ENCODE results near the gene RAB4B.

The RAB4B gene

DNA sequence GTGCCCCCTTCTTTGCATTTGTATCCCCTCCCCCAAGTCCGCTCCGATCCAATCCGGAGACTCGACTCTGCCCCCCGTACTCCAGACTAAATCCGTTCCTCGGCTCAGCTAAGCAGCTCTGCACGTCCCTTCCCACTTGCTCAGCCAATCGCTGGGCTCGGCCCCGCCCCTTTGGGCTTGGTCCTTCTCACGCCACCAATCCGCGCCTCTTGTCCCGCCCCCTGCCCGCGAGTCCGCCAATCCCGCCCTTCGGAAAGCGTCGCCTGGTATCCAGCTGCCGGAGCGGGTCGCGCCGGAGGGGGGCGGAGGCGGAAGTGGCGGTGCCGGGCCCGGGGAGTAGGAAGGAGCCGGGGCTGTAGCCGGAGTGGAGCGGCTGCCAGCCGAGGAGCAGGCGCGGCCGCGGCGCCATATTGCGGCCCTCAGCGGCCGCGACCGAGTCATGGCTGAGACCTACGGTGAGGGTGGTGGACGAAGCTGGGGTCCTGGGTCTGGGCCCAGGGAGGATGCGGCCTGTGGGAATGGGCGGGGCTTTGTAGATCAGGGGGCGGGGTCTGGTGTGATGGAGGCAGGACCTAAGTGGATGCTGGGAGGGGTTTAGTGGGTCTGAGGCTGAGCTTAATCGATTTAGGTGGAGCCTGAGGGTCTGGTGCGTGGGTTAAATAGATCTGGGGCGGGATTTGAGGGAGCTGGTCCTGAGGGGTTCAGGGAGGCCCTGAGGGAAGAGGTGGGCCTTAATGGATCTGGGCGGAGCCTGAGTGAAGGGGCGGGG is at the start of gene RAB4B (continued):
- peak; percentile 99 for TF ChIP-seq ZBTB17 (tag by site-specific recombination; IDR thresholded peaks at IDR 0.05)
- TF ChIP-seq, protein P1, sequence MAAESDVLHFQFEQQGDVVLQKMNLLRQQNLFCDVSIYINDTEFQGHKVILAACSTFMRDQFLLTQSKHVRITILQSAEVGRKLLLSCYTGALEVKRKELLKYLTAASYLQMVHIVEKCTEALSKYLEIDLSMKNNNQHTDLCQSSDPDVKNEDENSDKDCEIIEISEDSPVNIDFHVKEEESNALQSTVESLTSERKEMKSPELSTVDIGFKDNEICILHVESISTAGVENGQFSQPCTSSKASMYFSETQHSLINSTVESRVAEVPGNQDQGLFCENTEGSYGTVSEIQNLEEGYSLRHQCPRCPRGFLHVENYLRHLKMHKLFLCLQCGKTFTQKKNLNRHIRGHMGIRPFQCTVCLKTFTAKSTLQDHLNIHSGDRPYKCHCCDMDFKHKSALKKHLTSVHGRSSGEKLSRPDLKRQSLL (tag by site-specific recombination; IDR thresholded peaks at IDR 0.05), result peak; percentile 35; the same call in 1 of the 2 replicates
- no peak for TF ChIP-seq BCL11A (tag by site-specific recombination; IDR thresholded peaks at IDR 0.05; ENCODE audit: low read depth)
- TF ChIP-seq ZNF157 (tag by site-specific recombination; IDR thresholded peaks at IDR 0.05), result no peak
- TF ChIP-seq OSR2 (tag by site-specific recombination; IDR thresholded peaks at IDR 0.05), result 0 out of 2 replicates have a peak, but pooled peaks have one; percentile 21
- TF ChIP-seq, protein P2, sequence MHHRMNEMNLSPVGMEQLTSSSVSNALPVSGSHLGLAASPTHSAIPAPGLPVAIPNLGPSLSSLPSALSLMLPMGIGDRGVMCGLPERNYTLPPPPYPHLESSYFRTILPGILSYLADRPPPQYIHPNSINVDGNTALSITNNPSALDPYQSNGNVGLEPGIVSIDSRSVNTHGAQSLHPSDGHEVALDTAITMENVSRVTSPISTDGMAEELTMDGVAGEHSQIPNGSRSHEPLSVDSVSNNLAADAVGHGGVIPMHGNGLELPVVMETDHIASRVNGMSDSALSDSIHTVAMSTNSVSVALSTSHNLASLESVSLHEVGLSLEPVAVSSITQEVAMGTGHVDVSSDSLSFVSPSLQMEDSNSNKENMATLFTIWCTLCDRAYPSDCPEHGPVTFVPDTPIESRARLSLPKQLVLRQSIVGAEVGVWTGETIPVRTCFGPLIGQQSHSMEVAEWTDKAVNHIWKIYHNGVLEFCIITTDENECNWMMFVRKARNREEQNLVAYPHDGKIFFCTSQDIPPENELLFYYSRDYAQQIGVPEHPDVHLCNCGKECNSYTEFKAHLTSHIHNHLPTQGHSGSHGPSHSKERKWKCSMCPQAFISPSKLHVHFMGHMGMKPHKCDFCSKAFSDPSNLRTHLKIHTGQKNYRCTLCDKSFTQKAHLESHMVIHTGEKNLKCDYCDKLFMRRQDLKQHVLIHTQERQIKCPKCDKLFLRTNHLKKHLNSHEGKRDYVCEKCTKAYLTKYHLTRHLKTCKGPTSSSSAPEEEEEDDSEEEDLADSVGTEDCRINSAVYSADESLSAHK (tag by site-specific recombination; IDR thresholded peaks at IDR 0.05), result no peak
- TF ChIP-seq KLF8 (tag by site-specific recombination; IDR thresholded peaks at IDR 0.05), result peak; percentile 95; the same call in 1 of the 2 replicates
- TF ChIP-seq ZFP37 (tag by site-specific recombination; IDR thresholded peaks at IDR 0.05), result no peak
- TF ChIP-seq SP2 (tag by site-specific recombination; IDR thresholded peaks at IDR 0.05), result peak; percentile 100
- TF ChIP-seq, protein P3, sequence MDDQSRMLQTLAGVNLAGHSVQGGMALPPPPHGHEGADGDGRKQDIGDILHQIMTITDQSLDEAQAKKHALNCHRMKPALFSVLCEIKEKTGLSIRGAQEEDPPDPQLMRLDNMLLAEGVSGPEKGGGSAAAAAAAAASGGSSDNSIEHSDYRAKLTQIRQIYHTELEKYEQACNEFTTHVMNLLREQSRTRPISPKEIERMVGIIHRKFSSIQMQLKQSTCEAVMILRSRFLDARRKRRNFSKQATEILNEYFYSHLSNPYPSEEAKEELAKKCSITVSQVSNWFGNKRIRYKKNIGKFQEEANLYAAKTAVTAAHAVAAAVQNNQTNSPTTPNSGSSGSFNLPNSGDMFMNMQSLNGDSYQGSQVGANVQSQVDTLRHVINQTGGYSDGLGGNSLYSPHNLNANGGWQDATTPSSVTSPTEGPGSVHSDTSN (CRISPR knock-in tag; IDR thresholded peaks at IDR 0.05), result no peak; the same call in 1 of the 2 replicates
- TF ChIP-seq ZNF529 (tag by site-specific recombination; IDR thresholded peaks at IDR 0.05; ENCODE audit: insufficient replicate concordance), result no peak
- no peak for TF ChIP-seq HOXD13 (CRISPR knock-in tag; IDR thresholded peaks at IDR 0.05; ENCODE audit: borderline replicate concordance)
- TF ChIP-seq ZNF501 (tag by site-specific recombination; IDR thresholded peaks at IDR 0.05), result 0 out of 2 replicates have a peak, but pooled peaks have one; percentile 12
- TF ChIP-seq, protein P4, sequence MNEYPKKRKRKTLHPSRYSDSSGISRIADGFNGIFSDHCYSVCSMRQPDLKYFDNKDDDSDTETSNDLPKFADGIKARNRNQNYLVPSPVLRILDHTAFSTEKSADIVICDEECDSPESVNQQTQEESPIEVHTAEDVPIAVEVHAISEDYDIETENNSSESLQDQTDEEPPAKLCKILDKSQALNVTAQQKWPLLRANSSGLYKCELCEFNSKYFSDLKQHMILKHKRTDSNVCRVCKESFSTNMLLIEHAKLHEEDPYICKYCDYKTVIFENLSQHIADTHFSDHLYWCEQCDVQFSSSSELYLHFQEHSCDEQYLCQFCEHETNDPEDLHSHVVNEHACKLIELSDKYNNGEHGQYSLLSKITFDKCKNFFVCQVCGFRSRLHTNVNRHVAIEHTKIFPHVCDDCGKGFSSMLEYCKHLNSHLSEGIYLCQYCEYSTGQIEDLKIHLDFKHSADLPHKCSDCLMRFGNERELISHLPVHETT (tag by site-specific recombination; IDR thresholded peaks at IDR 0.05), result no peak
- TF ChIP-seq KLF10 (tag by site-specific recombination; IDR thresholded peaks at IDR 0.05), result no peak; the same call in none of the 2 replicates
- TF ChIP-seq GLIS1 (tag by site-specific recombination; IDR thresholded peaks at IDR 0.05), result peak; percentile 80
- TF ChIP-seq ZNF837 (tag by site-specific recombination; IDR thresholded peaks at IDR 0.05), result no peak
- TF ChIP-seq ZNF76 (tag by site-specific recombination; IDR thresholded peaks at IDR 0.05; ENCODE audit: borderline replicate concordance, low read depth), result peak; percentile 74
- TF ChIP-seq, protein P5, sequence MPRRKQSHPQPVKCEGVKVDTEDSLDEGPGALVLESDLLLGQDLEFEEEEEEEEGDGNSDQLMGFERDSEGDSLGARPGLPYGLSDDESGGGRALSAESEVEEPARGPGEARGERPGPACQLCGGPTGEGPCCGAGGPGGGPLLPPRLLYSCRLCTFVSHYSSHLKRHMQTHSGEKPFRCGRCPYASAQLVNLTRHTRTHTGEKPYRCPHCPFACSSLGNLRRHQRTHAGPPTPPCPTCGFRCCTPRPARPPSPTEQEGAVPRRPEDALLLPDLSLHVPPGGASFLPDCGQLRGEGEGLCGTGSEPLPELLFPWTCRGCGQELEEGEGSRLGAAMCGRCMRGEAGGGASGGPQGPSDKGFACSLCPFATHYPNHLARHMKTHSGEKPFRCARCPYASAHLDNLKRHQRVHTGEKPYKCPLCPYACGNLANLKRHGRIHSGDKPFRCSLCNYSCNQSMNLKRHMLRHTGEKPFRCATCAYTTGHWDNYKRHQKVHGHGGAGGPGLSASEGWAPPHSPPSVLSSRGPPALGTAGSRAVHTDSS (tag by site-specific recombination; IDR thresholded peaks at IDR 0.05), result no peak
- peak; percentile 88 for TF ChIP-seq KLF16 (tag by site-specific recombination; IDR thresholded peaks at IDR 0.05)
- TF ChIP-seq, protein P6, sequence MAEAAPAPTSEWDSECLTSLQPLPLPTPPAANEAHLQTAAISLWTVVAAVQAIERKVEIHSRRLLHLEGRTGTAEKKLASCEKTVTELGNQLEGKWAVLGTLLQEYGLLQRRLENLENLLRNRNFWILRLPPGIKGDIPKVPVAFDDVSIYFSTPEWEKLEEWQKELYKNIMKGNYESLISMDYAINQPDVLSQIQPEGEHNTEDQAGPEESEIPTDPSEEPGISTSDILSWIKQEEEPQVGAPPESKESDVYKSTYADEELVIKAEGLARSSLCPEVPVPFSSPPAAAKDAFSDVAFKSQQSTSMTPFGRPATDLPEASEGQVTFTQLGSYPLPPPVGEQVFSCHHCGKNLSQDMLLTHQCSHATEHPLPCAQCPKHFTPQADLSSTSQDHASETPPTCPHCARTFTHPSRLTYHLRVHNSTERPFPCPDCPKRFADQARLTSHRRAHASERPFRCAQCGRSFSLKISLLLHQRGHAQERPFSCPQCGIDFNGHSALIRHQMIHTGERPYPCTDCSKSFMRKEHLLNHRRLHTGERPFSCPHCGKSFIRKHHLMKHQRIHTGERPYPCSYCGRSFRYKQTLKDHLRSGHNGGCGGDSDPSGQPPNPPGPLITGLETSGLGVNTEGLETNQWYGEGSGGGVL (tag by site-specific recombination; IDR thresholded peaks at IDR 0.05), result no peak; the same call in 1 of the 2 replicates
- TF ChIP-seq ZNF621 (tag by site-specific recombination; IDR thresholded peaks at IDR 0.05), result no peak
- no peak for TF ChIP-seq ZBTB1 (tag by site-specific recombination; IDR thresholded peaks at IDR 0.05)
- TF ChIP-seq ZNF175 (tag by site-specific recombination; IDR thresholded peaks at IDR 0.05), result no peak; the same call in 1 of the 2 replicates
- no peak for TF ChIP-seq ZNF132 (tag by site-specific recombination; IDR thresholded peaks at IDR 0.05; ENCODE audit: borderline replicate concordance)
- TF ChIP-seq, protein P7, sequence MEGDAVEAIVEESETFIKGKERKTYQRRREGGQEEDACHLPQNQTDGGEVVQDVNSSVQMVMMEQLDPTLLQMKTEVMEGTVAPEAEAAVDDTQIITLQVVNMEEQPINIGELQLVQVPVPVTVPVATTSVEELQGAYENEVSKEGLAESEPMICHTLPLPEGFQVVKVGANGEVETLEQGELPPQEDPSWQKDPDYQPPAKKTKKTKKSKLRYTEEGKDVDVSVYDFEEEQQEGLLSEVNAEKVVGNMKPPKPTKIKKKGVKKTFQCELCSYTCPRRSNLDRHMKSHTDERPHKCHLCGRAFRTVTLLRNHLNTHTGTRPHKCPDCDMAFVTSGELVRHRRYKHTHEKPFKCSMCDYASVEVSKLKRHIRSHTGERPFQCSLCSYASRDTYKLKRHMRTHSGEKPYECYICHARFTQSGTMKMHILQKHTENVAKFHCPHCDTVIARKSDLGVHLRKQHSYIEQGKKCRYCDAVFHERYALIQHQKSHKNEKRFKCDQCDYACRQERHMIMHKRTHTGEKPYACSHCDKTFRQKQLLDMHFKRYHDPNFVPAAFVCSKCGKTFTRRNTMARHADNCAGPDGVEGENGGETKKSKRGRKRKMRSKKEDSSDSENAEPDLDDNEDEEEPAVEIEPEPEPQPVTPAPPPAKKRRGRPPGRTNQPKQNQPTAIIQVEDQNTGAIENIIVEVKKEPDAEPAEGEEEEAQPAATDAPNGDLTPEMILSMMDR (tag by site-specific recombination; IDR thresholded peaks at IDR 0.05), result peak; percentile 55
- TF ChIP-seq, protein P8, sequence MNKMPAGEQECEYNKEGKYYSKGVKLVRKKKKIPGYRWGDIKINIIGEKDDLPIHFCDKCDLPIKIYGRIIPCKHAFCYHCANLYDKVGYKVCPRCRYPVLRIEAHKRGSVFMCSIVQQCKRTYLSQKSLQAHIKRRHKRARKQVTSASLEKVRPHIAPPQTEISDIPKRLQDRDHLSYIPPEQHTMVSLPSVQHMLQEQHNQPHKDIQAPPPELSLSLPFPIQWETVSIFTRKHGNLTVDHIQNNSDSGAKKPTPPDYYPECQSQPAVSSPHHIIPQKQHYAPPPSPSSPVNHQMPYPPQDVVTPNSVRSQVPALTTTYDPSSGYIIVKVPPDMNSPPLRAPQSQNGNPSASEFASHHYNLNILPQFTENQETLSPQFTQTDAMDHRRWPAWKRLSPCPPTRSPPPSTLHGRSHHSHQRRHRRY (tag by site-specific recombination; IDR thresholded peaks at IDR 0.05), result no peak
